SK-N-SH (cell line): ENCODE measurements around the gene RCN1. TPM values are rescaled to one million over a fixed set of nuclear protein-coding genes. Genes with fewer than 3 reads are reported as not detected.

Source experiments
- CTCF ChIA-PET: fragments of 300-600, 350-600 bp; formaldehyde crosslinking; extraction: SDS; loops from one replicate; lab custom pipeline; 2021; lab: Yijun Ruan, JAX
- POLR2A ChIA-PET: fragments of 350-600 bp; sonication (Branson Sonifier 250); formaldehyde crosslinking; extraction: SDS; loops from one replicate; lab custom pipeline; 2020; ENCODE audit warnings: antibody characterized with exemption, inconsistent platforms; lab: Yijun Ruan, JAX
- DNase-seq: peaks from one replicate; pipeline ENCODE4 v3.0.0; 2012
- H2AFZ ChIP-seq: fragments of 200-600 bp; sonication (generic); 2 replicates; pipeline ENCODE4 v1.8.1; 2016; ENCODE audit warnings: antibody characterized with exemption, mild to moderate bottlenecking, low read depth
- H3F3A ChIP-seq: fragments of 200-600 bp; sonication (generic); replicated peaks from 2 replicates; pipeline ENCODE3; 2016; ENCODE audit warnings: antibody characterized with exemption, mild to moderate bottlenecking; ENCODE audit not compliant: insufficient read depth
- H3K27ac ChIP-seq, 2 experiments: fragments of 200-500 bp in 1 of 2; fragments of 200-600 bp in 1 of 2; sonication (Bioruptor generic) in 1 of 2; sonication (generic), shearing (Covaris generic) in 1 of 2; 2 replicates each; pipeline versions ENCODE4 v1.5.1 to v1.6.1; 2014 to 2016; ENCODE audit warnings: low read depth in 2 of 2, inconsistent platforms in 1 of 2, low read length in 1 of 2, mild to moderate bottlenecking in 1 of 2, mixed read lengths in 1 of 2
- H3K27me3 ChIP-seq: fragments of 200-600 bp; sonication (generic), shearing (Covaris generic); 2 replicates; pipeline ENCODE4 v1.6.1; 2016; ENCODE audit warnings: mixed run types; ENCODE audit not compliant: insufficient read depth
- H3K36me3 ChIP-seq, 2 experiments: fragments of 200-500 bp in 1 of 2; fragments of 200-600 bp in 1 of 2; sonication (Bioruptor generic) in 1 of 2; sonication (generic) in 1 of 2; replicated peaks in 1 of 2; 2 replicates each; pipeline versions ENCODE3 to v1.5.1; 2014 to 2016; ENCODE audit warnings: low read length in 1 of 2, mild to moderate bottlenecking in 1 of 2; ENCODE audit not compliant: insufficient read depth in 2 of 2, control insufficient read depth in 1 of 2
- H3K4me1 ChIP-seq, 2 experiments: fragments of 200-500 bp in 1 of 2; fragments of 200-600 bp in 1 of 2; sonication (Bioruptor generic) in 1 of 2; sonication (generic), shearing (Covaris generic) in 1 of 2; 2 replicates each; pipeline versions ENCODE4 v1.5.1 to v1.6.1; 2014 to 2016; ENCODE audit warnings: low read depth in 1 of 2, low read length in 1 of 2, mixed run types in 1 of 2; ENCODE audit not compliant: insufficient read depth in 2 of 2, control insufficient read depth in 1 of 2
- H3K4me2 ChIP-seq: fragments of 200-600 bp; sonication (generic), shearing (Covaris generic); 2 replicates; pipeline ENCODE4 v1.6.1; 2017; ENCODE audit warnings: mixed run types
- H3K4me3 ChIP-seq, 2 experiments: fragments of 200-500 bp in 1 of 2; fragments of 200-600 bp in 1 of 2; sonication (Bioruptor generic) in 1 of 2; sonication (generic), shearing (Covaris generic) in 1 of 2; 2 replicates each; pipeline versions ENCODE4 v1.5.1 to v1.8.1; 2014 to 2016; ENCODE audit warnings: low read depth in 2 of 2, inconsistent platforms in 1 of 2, low read length in 1 of 2, mild to moderate bottlenecking in 1 of 2, mixed read lengths in 1 of 2, moderate library complexity in 1 of 2
- H3K79me2 ChIP-seq: fragments of 200-600 bp; sonication (generic); 2 replicates; pipeline ENCODE4 v1.8.1; 2017; ENCODE audit warnings: mild to moderate bottlenecking; ENCODE audit not compliant: insufficient read depth
- H3K9ac ChIP-seq: fragments of 200-600 bp; sonication (generic); 2 replicates; pipeline ENCODE4 v1.6.1; 2017; ENCODE audit warnings: mixed run types
- H3K9me2 ChIP-seq: fragments of 200-600 bp; sonication (generic); 2 replicates; pipeline ENCODE4 v1.6.1; 2017; ENCODE audit warnings: mixed run types
- H3K9me3 ChIP-seq: fragments of 200-600 bp; sonication (generic); 2 replicates; pipeline ENCODE4 v1.6.1; 2017; ENCODE audit warnings: mixed run types, mild to moderate bottlenecking, moderate library complexity
- H4K20me1 ChIP-seq: fragments of 200-600 bp; sonication (generic); 2 replicates; pipeline ENCODE4 v1.6.1; 2017; ENCODE audit warnings: mild to moderate bottlenecking, mixed run types; ENCODE audit not compliant: insufficient read depth
- CTCF ChIP-seq: fragments of 200-600 bp; sonication (generic); IDR thresholded peaks from 2 replicates; pipeline ENCODE4 v1.6.1; 2017; ENCODE audit warnings: antibody characterized with exemption, mild to moderate bottlenecking, moderate library complexity
- ELF1 ChIP-seq: IDR thresholded peaks from 2 replicates; pipeline ENCODE4 v1.4.0; 2012
- EP300 ChIP-seq, 2 experiments: IDR thresholded peaks; 2 replicates each; pipeline versions ENCODE4 v1.4.0 to v1.6.1; 2012; ENCODE audit warnings: borderline replicate concordance in 1 of 2, low read depth in 1 of 2, low read length in 1 of 2
- FOXM1 ChIP-seq: IDR thresholded peaks from 2 replicates; pipeline ENCODE4 v1.4.0; 2012; ENCODE audit warnings: low read depth, mild to moderate bottlenecking
- MEF2A ChIP-seq: IDR thresholded peaks from 2 replicates; pipeline ENCODE4 v1.4.0; 2012; ENCODE audit warnings: low read depth, borderline replicate concordance
- MXI1 ChIP-seq: IDR thresholded peaks from 2 replicates; pipeline ENCODE4 v1.6.1; 2012; ENCODE audit warnings: mild to moderate bottlenecking, low read depth, low read length, improper control_type of control experiment
- PBX3 ChIP-seq: IDR thresholded peaks from 2 replicates; pipeline ENCODE4; 2012
- POLR2AphosphoS5 ChIP-seq: IDR thresholded peaks from 2 replicates; pipeline ENCODE4 v1.6.1; 2012; ENCODE audit warnings: low read depth, low read length
- RAD21 ChIP-seq: IDR thresholded peaks from 2 replicates; pipeline ENCODE4 v1.6.1; 2012; ENCODE audit warnings: mild to moderate bottlenecking, low read length
- REST ChIP-seq: IDR thresholded peaks from 2 replicates; pipeline ENCODE4 v1.6.1; 2012; ENCODE audit warnings: mild to moderate bottlenecking, low read depth, low read length, moderate library complexity
- RXRA ChIP-seq: IDR thresholded peaks from 2 replicates; pipeline ENCODE4 v1.4.0; 2012; ENCODE audit warnings: low read depth, mild to moderate bottlenecking, borderline replicate concordance
- SIN3A ChIP-seq: IDR thresholded peaks from 2 replicates; pipeline ENCODE4 v1.6.1; 2012; ENCODE audit warnings: low read depth, mild to moderate bottlenecking, low read length, moderate library complexity, borderline replicate concordance
- TAF1 ChIP-seq: IDR thresholded peaks from 2 replicates; pipeline ENCODE4 v1.6.1; 2012; ENCODE audit warnings: low read depth, mild to moderate bottlenecking, low read length, moderate library complexity, borderline replicate concordance
- USF1 ChIP-seq: IDR thresholded peaks from 2 replicates; pipeline ENCODE4 v1.4.0; 2012; ENCODE audit warnings: low read depth, borderline replicate concordance
- YY1 ChIP-seq: IDR thresholded peaks from 2 replicates; pipeline ENCODE4 v1.4.0; 2012; ENCODE audit warnings: low read depth, mild to moderate bottlenecking
- ZBTB33 ChIP-seq: IDR thresholded peaks from 2 replicates; pipeline ENCODE4 v1.4.0; 2012; ENCODE audit warnings: low read depth, borderline replicate concordance
- WGBS: methylation state at CpG from one replicate; pipeline ENCODE4 v1.1.6; 2017; ENCODE audit warnings: low lambda C conversion rate; 5-methylcytosine and 5-hydroxymethylcytosine counted together
- polyA plus RNA-seq, 3 experiments: library from polyadenylated mRNA; depleted of rRNA; stranded (reverse); fragments of >200 nt; gene quantifications; 2 replicates each; pipeline ENCODE4 v1.2.3, GENCODE V29; 2012

Gene RCN1
- polyA plus RNA-seq, 1 of the 3 experiments (the other 2 are of a cell fraction) = 63.3 TPM

- Histone ChIP-seq H3F3A (peaks cover 9% of the 10 kb centered on the region), H3K9me3 (no peaks in the 10 kb centered on the region), H3K27ac (no peak overlapping the region), H4K20me1 (no peaks in the 10 kb centered on the region), H3K27me3 (no peaks in the 10 kb centered on the region), H3K9ac (no peak overlapping the region), H3K79me2 (no peaks in the 10 kb centered on the region), H3K36me3 (peaks cover 0 to 9% of the 10 kb centered on the region in 2 experiments), H3K4me3 (no peak overlapping the region), H3K4me1 (peaks cover 0 to 4% of the 10 kb centered on the region in 2 experiments; a peak in 2 of 4 replicates), H3K4me2 (no peak overlapping the region), H2AFZ (no peak overlapping the region), H3K9me2 (no peaks in the 10 kb centered on the region)
- WGBS = 93% methylated on average over 6 of the region's 6 CpGs
- ChIA-PET POLR2A (no interaction called here), CTCF (interaction anchor here (0.7 kb wide), 1 partner anchor 9 kb away, joined by 3 read pairs; no protein-coding TSS in a partner anchor)
- no peak for TF ChIP-seq EP300 (IDR thresholded peaks at IDR 0.05; ENCODE audit: borderline replicate concordance in 1 of 2, low read depth in 1 of 2, low read length in 1 of 2)
- no peak for TF ChIP-seq ELF1
- TF ChIP-seq USF1 = no peak
- no peak for TF ChIP-seq FOXM1
- no peak for TF ChIP-seq MEF2A
- TF ChIP-seq CTCF = no peak
- TF ChIP-seq RXRA = no peak
- TF ChIP-seq RAD21 = no peak
- TF ChIP-seq ZBTB33 = no peak
- no peak for TF ChIP-seq SIN3A
- TF ChIP-seq TAF1 = no peak
- no peak for DNase-seq
Measured at GRCh38 chr11:32109592-32109991, 18.7 kb downstream of the RCN1 start.

- Histone ChIP-seq H3K4me1 (peaks cover 0 to 4% of the 10 kb centered on the region in 2 experiments; a peak in 2 of 4 replicates), H3K4me3 (no peak overlapping the region), H3K9ac (no peak overlapping the region), H3K27me3 (no peaks in the 10 kb centered on the region), H3F3A (peaks cover 9% of the 10 kb centered on the region), H3K9me3 (no peaks in the 10 kb centered on the region), H3K27ac (no peak overlapping the region), H4K20me1 (no peaks in the 10 kb centered on the region), H2AFZ (no peak overlapping the region), H3K79me2 (no peaks in the 10 kb centered on the region), H3K4me2 (no peak overlapping the region), H3K36me3 (peaks cover 0 to 5% of the 10 kb centered on the region in 2 experiments), H3K9me2 (no peaks in the 10 kb centered on the region)
- DNase-seq = no peak
- ChIA-PET POLR2A (no interaction called here), CTCF (no interaction called here)
- 51% methylated on average over 3 of the region's 3 CpGs for WGBS
- TF ChIP-seq REST (no peak), POLR2AphosphoS5 (no peak), YY1 (no peak), MXI1 (no peak), FOXM1 (no peak), PBX3 (no peak)
Measured at GRCh38 chr11:32110795-32111194, 19.9 kb downstream of the RCN1 start.
